ENCODE data around the gene NRXN2. TPM values are rescaled to one million over a fixed set of nuclear protein-coding genes. Genes with fewer than 3 reads are reported as not detected.
A peak's percentile ranks its signal among the peaks of the same experiment; 100 is the strongest.

NRXN2 gene
- polyA plus RNA-seq, 1 experiment = not detected

DNA sequence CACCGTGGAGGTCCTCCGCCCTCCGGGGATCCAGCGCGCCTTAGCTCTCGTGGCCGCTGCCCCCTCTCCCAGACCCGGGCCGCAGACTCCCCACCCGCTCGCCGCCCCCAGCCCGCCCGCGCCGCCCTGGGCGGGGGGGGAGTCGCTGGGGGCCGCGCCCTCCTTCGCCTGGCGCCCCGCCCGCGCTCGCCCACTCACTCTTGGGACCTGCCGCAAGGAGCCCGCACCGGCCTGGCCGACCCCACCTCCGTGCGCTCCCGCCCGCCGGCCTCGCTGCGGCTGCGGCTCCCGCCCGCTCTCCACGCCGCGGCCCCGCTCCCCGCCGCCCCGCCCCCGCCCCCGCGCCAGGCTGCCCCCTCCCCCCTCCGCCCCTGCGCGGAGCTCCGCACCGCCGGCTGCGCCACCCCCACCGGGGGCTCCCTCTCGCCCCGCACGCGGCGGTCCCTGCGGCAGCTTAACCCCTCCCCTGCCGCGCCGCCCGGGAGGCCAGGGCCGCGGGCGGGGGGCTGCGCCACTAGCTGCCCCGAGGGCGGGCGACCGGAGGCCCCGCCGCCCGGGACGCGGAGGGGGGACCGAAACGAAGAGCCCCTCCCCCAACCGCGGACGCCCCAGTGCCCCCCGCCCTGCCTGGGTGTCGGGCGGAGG is 21.7 kb upstream of the NRXN2 start:
- DNase-seq (ENCODE audit: low read depth, low spot score) = no peak
- POLR2A ChIA-PET = interaction anchor here (0.6 to 0.7 kb wide), 2 partner anchors 30 to 51 kb away, joined by 4 to 6 read pairs; no protein-coding TSS in a partner anchor
- peak overlapping the region; percentile 8; the same call in 1 of the 2 replicates for H3K4me3 ChIP-seq (ENCODE audit: low read depth, low read length)

DNA sequence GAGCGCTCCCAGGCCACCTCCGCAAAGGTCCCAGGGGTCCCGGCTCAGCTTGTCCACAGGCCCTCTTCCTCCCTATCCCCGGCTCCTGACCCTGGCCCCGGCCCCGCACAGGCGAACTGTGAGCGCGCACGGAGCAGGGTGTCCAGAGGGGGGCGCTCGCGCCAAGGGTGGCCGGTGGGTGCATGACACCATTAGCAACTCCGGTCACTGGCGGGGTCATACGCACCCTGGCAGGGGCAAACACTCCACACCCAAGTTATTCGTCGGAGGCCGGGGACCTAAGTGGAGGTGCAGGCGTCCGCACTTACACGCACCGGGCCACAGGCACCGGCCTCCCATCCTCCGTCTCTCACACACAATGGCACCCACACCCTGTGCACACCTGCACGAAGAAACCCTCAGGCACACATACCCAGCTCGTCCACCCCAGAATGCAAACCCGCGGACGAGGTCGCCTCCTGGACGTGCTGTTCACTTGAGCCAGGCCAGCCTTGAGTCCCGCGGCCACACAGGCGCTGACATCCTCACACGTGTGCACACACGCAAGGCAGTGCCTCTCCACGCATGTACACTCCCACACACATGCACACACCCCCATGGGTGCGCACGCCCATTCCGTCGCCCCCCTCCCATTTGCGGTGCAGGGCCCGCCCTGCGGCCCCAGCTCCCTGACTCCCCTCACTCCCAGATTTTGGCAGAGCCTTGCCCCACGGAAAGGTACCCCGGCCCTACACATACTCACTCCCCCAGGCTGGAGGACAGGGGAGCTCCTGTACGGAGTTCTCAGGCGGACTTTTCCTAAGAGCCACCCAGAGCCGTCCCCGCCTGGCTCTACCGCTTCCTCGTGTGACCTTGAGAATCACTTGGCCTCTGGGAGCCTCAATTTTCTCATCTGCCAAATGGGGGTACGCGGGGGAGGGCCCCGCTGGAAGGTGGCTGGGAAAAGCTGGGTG is 20.9 kb upstream of the NRXN2 start, which contains the start of gene RASGRP2:
TSS of gene RASGRP2 (minus strand) at position 552 of the 953 bp plus-strand sequence. CDS start 1,276 bp downstream, outside the sequence.
- Histone ChIP-seq H3K4me3 (ENCODE audit: low read depth, low read length) (peak within 1 kb of the TSS; percentile 8; the same call in 1 of the 2 replicates), H3K27ac (ENCODE audit: low read depth, low read length) (no peak within 1 kb of the TSS), H3K9me3 (ENCODE audit: control insufficient read depth, insufficient read depth, low read length) (peaks cover 4% of the 10 kb centered on the region; the same call in 1 of the 2 replicates), H3K27me3 (ENCODE audit: control insufficient read depth, insufficient read depth, low read length) (peaks cover 66% of the 10 kb centered on the region)
- no peak for DNase-seq (ENCODE audit: low read depth, low spot score)
- peak; percentile 53 for TF ChIP-seq CTCF (IDR thresholded peaks at IDR 0.05; ENCODE audit: low read depth, low read length)
- ChIA-PET CTCF (interaction anchor here (0.5 to 3.4 kb wide), 3 partner anchors 9 to 56 kb away, joined by 3 to 14 read pairs (median 4); no protein-coding TSS in a partner anchor), POLR2A (interaction anchor here (0.6 kb wide), 1 partner anchor 31 kb away, joined by 4 read pairs; no protein-coding TSS in a partner anchor)

More for the DNA sequence above, 21.7 kb upstream of the NRXN2 start:
- Histone ChIP-seq H3K9me3 (ENCODE audit: control insufficient read depth, insufficient read depth, low read length) (peaks cover 4% of the 10 kb centered on the region; the same call in 1 of the 2 replicates), H3K27me3 (ENCODE audit: control insufficient read depth, insufficient read depth, low read length) (peaks cover 65% of the 10 kb centered on the region), H3K27ac (ENCODE audit: low read depth, low read length) (no peak overlapping the region)
- CTCF ChIA-PET = interaction anchor here (0.6 kb wide), 1 partner anchor 16 kb away, joined by 3 read pairs; no protein-coding TSS in a partner anchor
- no peak for TF ChIP-seq CTCF (IDR thresholded peaks at IDR 0.05; ENCODE audit: low read depth, low read length)

DNA sequence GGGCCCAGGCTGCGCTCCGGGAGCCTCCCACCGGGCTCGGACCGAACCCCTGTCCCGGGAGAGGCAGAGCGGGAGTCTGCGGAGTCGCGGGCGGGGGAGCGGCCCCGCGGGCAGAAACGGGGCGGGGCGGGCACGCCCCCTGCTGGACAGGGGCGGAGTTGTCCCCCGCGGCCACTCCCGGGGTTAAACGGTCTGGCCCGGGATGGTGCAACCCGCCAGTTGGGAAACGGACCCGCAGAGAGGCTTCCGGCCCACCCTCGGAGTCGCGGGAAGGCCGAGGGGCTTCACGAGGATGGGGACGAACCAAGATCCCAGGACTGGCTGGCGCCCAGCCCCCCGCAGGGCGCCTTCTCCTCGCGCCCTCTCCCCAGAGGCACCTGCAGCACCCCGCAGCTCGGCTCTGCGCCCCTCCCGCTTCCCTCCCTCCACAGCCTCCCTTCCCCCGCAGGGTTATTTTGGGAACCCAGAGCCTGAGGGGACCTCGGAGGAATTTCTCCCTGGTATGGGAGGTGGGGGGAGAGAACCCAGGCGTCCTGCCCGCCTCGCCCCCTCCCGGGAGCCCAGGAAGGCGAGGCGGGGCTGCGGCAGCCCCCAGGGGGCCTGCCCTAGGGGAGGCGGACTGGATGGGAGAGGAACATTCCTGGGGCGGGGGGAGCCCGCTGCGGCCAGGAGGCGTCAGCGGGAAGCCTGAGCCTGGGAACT is 20.0 kb upstream of the NRXN2 start:
- Histone ChIP-seq H3K4me3 (ENCODE audit: low read depth, low read length) (peak overlapping the region; percentile 50), H3K27ac (ENCODE audit: low read depth, low read length) (no peak overlapping the region), H3K9me3 (ENCODE audit: control insufficient read depth, insufficient read depth, low read length) (peaks cover 4% of the 10 kb centered on the region; the same call in 1 of the 2 replicates), H3K27me3 (ENCODE audit: control insufficient read depth, insufficient read depth, low read length) (peaks cover 66% of the 10 kb centered on the region)
- POLR2A ChIA-PET = no interaction called here
- DNase-seq (ENCODE audit: low read depth, low spot score) = no peak
- TF ChIP-seq CTCF (IDR thresholded peaks at IDR 0.05; ENCODE audit: low read depth, low read length) = peak; percentile 73
- CTCF ChIA-PET = interaction anchor here (0.5 to 3.4 kb wide), 6 partner anchors 10 to 55 kb away, joined by 3 to 14 read pairs (median 4); no protein-coding TSS in a partner anchor

- ChIA-PET CTCF (interaction anchor here (0.7 to 3.4 kb wide), 6 partner anchors 9 to 54 kb away, joined by 3 to 14 read pairs (median 4); no protein-coding TSS in a partner anchor), POLR2A (no interaction called here)
- H3K9me3 ChIP-seq (ENCODE audit: control insufficient read depth, insufficient read depth, low read length) = peaks cover 4% of the 10 kb centered on the region; the same call in 1 of the 2 replicates
- no peak overlapping the region for H3K27ac ChIP-seq (ENCODE audit: low read depth, low read length)
- no peak for TF ChIP-seq CTCF (IDR thresholded peaks at IDR 0.05; ENCODE audit: low read depth, low read length)
- DNase-seq (ENCODE audit: low read depth, low spot score) = no peak
- H3K4me3 ChIP-seq (ENCODE audit: low read depth, low read length) = peak overlapping the region; percentile 50
- peaks cover 66% of the 10 kb centered on the region for H3K27me3 ChIP-seq (ENCODE audit: control insufficient read depth, insufficient read depth, low read length)
Measured at GRCh38 chr11:64742087-64742888, 19.3 kb upstream of the NRXN2 start.
